A549 (cell line): ENCODE results near the gene GJD3.

Experiments used
- CTCF ChIP-seq: fragments of >200 bp; sonication (Bioruptor Twin); formaldehyde crosslinking; IDR thresholded peaks from 3 replicates; pipeline ENCODE4 v1.5.1; 2016
- SREBF2 ChIP-seq: fragments of 450-650 bp; IDR thresholded peaks from 2 replicates; pipeline ENCODE4 v1.6.1; 2014; ENCODE audit warnings: mild to moderate bottlenecking, moderate library complexity

GRCh38 chr17:40366076-40366860 lies 1.7 kb upstream of the GJD3 start:
- TF ChIP-seq CTCF (no peak), SREBF2 (no peak)
